HG03103 (cell line): ENCODE results near the gene NUCB1.
"Not testable (repeated sequence)": the region's sequence is repeated elsewhere in the genome, so short reads cannot be mapped to it uniquely, and the experiment has no call there.

Experiments
- ATAC-seq: cut with Tn5 transposase; IDR thresholded peaks from one replicate; pipeline ENCODE4 v1.9.1; 2021; ENCODE audit warnings: low read depth; ENCODE audit not compliant: unreplicated experiment

NUCB1 gene

GRCh38 chr19:48900477-48901406 lies 630 bp downstream of the NUCB1 start:
- peak; percentile 9 for ATAC-seq

GRCh38 chr19:48902291-48902690 lies 2.2 kb downstream of the NUCB1 start:
- not testable (repeated sequence) for ATAC-seq

GRCh38 chr19:48903788-48904187 lies 3.7 kb downstream of the NUCB1 start:
- ATAC-seq, result not testable (repeated sequence)

- no peak for ATAC-seq
Measured at GRCh38 chr19:48905664-48906063, 5.6 kb downstream of the NUCB1 start.

- ATAC-seq, result no peak
Measured at GRCh38 chr19:48906324-48906723, 6.2 kb downstream of the NUCB1 start.

GRCh38 chr19:48907671-48908070 lies 7.6 kb downstream of the NUCB1 start:
- ATAC-seq, result no peak

- ATAC-seq, result not testable (repeated sequence)
Measured at GRCh38 chr19:48909424-48910077, 9.4 kb downstream of the NUCB1 start.

- ATAC-seq, result no peak
Measured at GRCh38 chr19:48910803-48911202, 10.7 kb downstream of the NUCB1 start.

- ATAC-seq, result no peak
Measured at GRCh38 chr19:48913114-48913889, 13.2 kb downstream of the NUCB1 start.

GRCh38 chr19:48914181-48914580 lies 14.1 kb downstream of the NUCB1 start:
- ATAC-seq, result no peak

- ATAC-seq, result no peak
Measured at GRCh38 chr19:48915757-48916156, 15.6 kb downstream of the NUCB1 start.

GRCh38 chr19:48918071-48918470 lies 18.0 kb downstream of the NUCB1 start:
- ATAC-seq, result no peak

- no peak for ATAC-seq
Measured at GRCh38 chr19:48918801-48919247, 18.7 kb downstream of the NUCB1 start.

GRCh38 chr19:48919271-48919670 lies 19.2 kb downstream of the NUCB1 start:
- not testable (repeated sequence) for ATAC-seq

GRCh38 chr19:48920949-48921348 lies 20.8 kb downstream of the NUCB1 start:
- no peak for ATAC-seq

- ATAC-seq, result no peak
Measured at GRCh38 chr19:48921721-48922500, 21.8 kb downstream of the NUCB1 start.

GRCh38 chr19:48922548-48923490 lies 22.7 kb downstream of the NUCB1 start:
- no peak for ATAC-seq

GRCh38 chr19:48925240-48925843 lies 25.2 kb downstream of the NUCB1 start:
- ATAC-seq, result no peak

GRCh38 chr19:48925890-48926289 lies 25.8 kb downstream of the NUCB1 start:
- ATAC-seq, result not testable (repeated sequence)
